Lower lobe of right lung (tissue), 2 donors: ENCODE results near the gene DUOXA1. TPM values are rescaled to one million over a fixed set of nuclear protein-coding genes. Genes with fewer than 3 reads are reported as not detected.
A peak's percentile ranks its signal among the peaks of the same experiment; 100 is the strongest.

Experiments used
- ATAC-seq, 2 donors: fragments of 200-7000 bp; cut with Tn5 transposase; one replicate each; pipeline ENCODE4 v1.9.1; 2020 to 2022; ENCODE audit warnings: mild to moderate bottlenecking in 2 of 2, moderate library complexity in 2 of 2
- DNase-seq: peaks from one replicate; pipeline ENCODE4 v3.0.0-alpha.2; 2020
- H3K27ac ChIP-seq: fragments of 200-600 bp; one replicate; pipeline ENCODE4 v1.8.0; 2022
- H3K27me3 ChIP-seq: fragments of 200-600 bp; one replicate; pipeline ENCODE4 v1.8.0; 2022; ENCODE audit warnings: low read depth
- H3K36me3 ChIP-seq: fragments of 200-600 bp; one replicate; pipeline ENCODE4 v1.8.0; 2022; ENCODE audit warnings: mild to moderate bottlenecking
- H3K4me1 ChIP-seq: fragments of 200-600 bp; one replicate; pipeline ENCODE4 v1.8.0; 2022
- H3K4me3 ChIP-seq: fragments of 200-600 bp; one replicate; pipeline ENCODE4 v1.8.0; 2022; ENCODE audit warnings: mild to moderate bottlenecking
- H3K9me3 ChIP-seq: fragments of 200-600 bp; one replicate; pipeline ENCODE4 v1.8.0; 2022
- intact Hi-C: fragments of 100-400 bp; cut with DNase I; formaldehyde crosslinking; loops from one replicate; pipeline ENCODE4 v1.11.0; 2022
- total RNA-seq: library from RNA; stranded (reverse); fragmentation: NEBNext Ultra II Directional; extraction: Animal tissue kit (Norgen Biotek cat#: 25700); gene quantifications from one replicate; pipeline ENCODE4 v1.2.1, GENCODE V29; 2021
- TF ChIP-seq, protein P1 (sequence below): fragments of 200-600 bp; IDR thresholded peaks from one replicate; pipeline ENCODE4 v1.8.0; 2022; ENCODE audit warnings: antibody characterized with exemption, mild to moderate bottlenecking
- donor health status: DM: no; HTN: yes; CAD: no; lungs with severe emphysema.

DUOXA1 gene
- total RNA-seq, 1 donor from 2014 or later, result 131 TPM

DNA sequence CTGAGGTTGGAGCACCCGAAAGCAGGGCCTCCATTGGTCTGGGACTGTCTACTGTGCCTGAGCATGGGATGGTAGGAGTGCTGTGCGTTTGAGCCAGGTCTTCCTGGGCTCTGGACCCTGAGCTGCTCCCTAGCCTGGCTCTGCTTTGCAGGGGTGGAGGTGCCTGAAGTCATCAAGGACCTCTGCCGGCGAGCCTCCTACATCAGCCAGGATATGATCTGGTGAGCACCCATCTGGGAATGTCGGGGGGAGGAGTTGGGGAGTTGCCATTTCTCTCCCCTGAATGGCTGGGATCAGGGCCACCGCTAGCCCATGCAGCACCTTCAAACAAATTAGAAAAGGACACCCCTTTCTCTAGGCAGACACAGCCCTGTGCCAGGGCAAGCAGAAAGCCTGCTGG, 20.8 kb upstream of the DUOXA1 start:
- TF ChIP-seq, protein P1, sequence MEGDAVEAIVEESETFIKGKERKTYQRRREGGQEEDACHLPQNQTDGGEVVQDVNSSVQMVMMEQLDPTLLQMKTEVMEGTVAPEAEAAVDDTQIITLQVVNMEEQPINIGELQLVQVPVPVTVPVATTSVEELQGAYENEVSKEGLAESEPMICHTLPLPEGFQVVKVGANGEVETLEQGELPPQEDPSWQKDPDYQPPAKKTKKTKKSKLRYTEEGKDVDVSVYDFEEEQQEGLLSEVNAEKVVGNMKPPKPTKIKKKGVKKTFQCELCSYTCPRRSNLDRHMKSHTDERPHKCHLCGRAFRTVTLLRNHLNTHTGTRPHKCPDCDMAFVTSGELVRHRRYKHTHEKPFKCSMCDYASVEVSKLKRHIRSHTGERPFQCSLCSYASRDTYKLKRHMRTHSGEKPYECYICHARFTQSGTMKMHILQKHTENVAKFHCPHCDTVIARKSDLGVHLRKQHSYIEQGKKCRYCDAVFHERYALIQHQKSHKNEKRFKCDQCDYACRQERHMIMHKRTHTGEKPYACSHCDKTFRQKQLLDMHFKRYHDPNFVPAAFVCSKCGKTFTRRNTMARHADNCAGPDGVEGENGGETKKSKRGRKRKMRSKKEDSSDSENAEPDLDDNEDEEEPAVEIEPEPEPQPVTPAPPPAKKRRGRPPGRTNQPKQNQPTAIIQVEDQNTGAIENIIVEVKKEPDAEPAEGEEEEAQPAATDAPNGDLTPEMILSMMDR, result no peak
- Histone ChIP-seq H3K36me3 (peaks cover 55% of the 10 kb centered on the region), H3K27me3 (no peaks in the 10 kb centered on the region), H3K4me3 (no peak overlapping the region), H3K4me1 (peaks cover 12% of the 10 kb centered on the region), H3K27ac (no peak overlapping the region), H3K9me3 (no peaks in the 10 kb centered on the region)
- DNase-seq (peak; percentile 21), ATAC-seq (no peak)
- intact Hi-C loops, result no loop called here

DNA sequence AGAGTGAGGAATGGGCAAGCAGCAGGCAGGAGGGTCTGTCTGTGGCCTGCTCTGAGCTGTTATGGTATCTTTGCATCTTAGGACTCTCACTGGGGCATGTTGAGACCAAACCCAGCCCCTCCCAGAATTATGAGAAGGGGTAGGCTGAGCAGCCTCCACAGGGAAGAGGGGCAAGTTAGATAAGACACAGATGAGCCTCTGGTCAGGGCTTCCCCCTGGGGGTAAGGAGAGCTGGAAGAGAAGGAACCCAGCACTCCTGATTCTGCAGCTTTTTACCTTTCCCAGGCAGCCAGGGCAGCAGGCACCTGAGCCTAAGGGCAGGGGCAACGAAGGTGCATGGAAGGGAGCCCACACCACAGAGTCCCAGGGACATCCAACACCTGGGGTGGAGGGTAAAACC, 19.4 kb upstream of the DUOXA1 start:
- no peak overlapping the region for H3K27ac ChIP-seq
- intact Hi-C loops, result no loop called here
- H3K4me3 ChIP-seq, result no peak overlapping the region
- peaks cover 64% of the 10 kb centered on the region for H3K36me3 ChIP-seq
- DNase-seq (no peak), ATAC-seq (no peak)
- H3K9me3 ChIP-seq, result no peaks in the 10 kb centered on the region
- peaks cover 12% of the 10 kb centered on the region for H3K4me1 ChIP-seq
- TF ChIP-seq, protein P1, result no peak
- no peaks in the 10 kb centered on the region for H3K27me3 ChIP-seq

DNA sequence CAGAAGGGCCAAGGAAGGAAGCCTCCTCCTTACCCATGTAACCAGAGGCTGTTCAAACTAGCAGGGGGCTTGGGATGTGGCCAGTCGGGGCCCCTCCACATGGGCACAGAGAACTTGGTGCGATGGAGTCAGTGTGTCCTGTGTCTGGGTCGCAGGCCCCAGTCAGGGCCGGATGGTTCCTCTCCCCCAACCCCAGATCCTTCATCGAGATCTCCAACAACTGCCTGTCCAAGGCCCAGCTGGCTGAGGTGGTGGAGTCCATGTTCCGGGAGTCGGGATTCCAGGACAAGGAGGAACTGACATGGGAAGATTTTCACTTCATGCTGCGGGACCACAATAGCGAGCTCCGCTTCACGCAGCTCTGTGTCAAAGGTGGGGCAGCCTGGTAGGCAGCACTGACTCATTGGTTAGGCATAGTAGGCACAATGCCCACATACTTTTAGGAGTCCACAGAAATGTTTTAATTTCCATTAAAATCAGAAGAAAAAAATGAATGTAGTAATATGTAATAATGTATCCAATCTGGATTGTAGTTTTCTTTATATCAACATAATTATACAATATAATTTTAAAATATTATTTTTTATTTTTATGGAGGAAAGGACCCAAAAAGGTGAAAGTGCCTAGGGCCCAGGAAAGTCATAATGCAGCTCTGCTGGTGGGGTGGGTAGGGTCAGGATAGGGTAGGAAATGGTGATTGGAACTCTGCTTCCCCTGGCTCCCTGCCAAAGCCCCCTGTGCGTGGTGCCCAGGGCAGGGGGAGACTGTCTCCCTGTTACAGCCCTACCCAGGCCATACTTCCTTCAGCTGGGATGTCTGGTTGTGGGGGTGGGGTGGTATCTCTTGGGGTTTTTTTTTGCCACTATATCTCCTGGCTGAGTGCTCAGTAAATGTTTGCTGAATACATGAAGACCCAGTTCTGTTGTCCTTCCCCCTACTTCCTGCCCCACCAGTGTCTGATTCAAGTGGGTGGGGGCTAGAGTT, 18.7 kb upstream of the DUOXA1 start:
- Histone ChIP-seq H3K4me3 (no peak overlapping the region), H3K27me3 (no peaks in the 10 kb centered on the region), H3K36me3 (peaks cover 71% of the 10 kb centered on the region), H3K27ac (no peak overlapping the region), H3K4me1 (peaks cover 12% of the 10 kb centered on the region), H3K9me3 (no peaks in the 10 kb centered on the region)
- DNase-seq, result no peak
- TF ChIP-seq, protein P1, result no peak
- no peak for ATAC-seq
- intact Hi-C loops, result no loop called here

DNA sequence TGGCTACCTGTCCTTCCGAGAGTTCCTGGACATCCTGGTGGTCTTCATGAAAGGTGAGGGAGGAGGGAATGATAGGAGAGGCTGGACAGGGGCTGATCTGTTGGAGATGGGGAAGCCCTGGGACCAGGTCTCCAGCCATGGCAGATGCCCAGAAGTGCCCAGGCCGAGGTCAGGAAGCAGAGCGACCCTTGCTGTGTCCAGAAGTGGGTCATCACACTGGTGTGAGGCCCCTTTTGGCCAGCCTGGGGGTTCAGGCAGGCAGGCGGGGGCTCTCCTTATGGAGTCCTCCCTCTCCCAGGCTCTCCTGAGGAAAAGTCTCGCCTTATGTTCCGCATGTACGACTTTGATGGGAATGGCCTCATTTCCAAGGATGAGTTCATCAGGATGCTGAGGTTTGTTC, 17.9 kb upstream of the DUOXA1 start:
- H3K27ac ChIP-seq, result no peak overlapping the region
- H3K4me3 ChIP-seq, result no peak overlapping the region
- H3K36me3 ChIP-seq, result peaks cover 71% of the 10 kb centered on the region
- intact Hi-C loops, result no loop called here
- DNase-seq (no peak), ATAC-seq (no peak)
- H3K9me3 ChIP-seq, result no peaks in the 10 kb centered on the region
- peaks cover 12% of the 10 kb centered on the region for H3K4me1 ChIP-seq
- H3K27me3 ChIP-seq, result no peaks in the 10 kb centered on the region
- TF ChIP-seq, protein P1, result no peak

DNA sequence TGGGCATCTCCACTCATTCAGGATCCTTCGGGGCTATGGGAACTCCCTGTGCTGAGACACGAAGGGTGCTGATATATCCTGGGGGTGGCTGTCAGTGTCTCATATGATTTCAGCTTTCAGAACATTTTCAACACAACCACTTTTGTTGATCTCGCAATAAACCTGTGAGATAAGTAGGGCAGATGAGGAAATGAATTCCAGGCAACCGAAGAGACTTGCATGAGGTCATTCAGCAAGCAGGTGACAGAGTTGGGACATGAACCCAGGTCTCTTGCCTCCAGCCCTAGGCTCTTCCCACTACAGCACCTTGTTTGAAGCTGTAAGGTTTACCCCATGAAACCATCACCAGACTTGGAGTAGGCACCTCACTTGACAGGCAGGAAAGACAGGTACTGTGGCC, 16.7 kb upstream of the DUOXA1 start:
- H3K36me3 ChIP-seq, result peaks cover 60% of the 10 kb centered on the region
- ATAC-seq, result peak; percentile 58 to 64
- no peak for DNase-seq

More for the DNA sequence above, 16.7 kb upstream of the DUOXA1 start:
- intact Hi-C loops, result no loop called here
- Histone ChIP-seq H3K9me3 (no peaks in the 10 kb centered on the region), H3K27ac (peak overlapping the region; percentile 18), H3K4me3 (no peak overlapping the region), H3K4me1 (peaks cover 12% of the 10 kb centered on the region), H3K27me3 (no peaks in the 10 kb centered on the region)
- TF ChIP-seq, protein P1, result no peak
